Lung (tissue), 12 donors: ENCODE data around the gene CYP2A7. TPM values are rescaled to one million over a fixed set of nuclear protein-coding genes. Genes with fewer than 3 reads are reported as not detected.
"Not testable (repeated sequence)": the region's sequence is repeated elsewhere in the genome, so short reads cannot be mapped to it uniquely, and the experiment has no call there.

ENCODE experiments used
- ATAC-seq: fragments of 200-7000 bp; cut with Tn5 transposase; one replicate; pipeline ENCODE4 v1.9.1; 2020; ENCODE audit warnings: moderate number of reproducible peaks; ENCODE audit not compliant: insufficient read depth, low FRiP score
- DNase-seq, 3 donors: peaks; one replicate each; pipeline ENCODE4 v3.0.0-alpha.2; 2013 to 2017
- H3K27ac ChIP-seq, 2 donors: one replicate each; pipeline ENCODE4 v1.5.1; 2013; ENCODE audit warnings: mild to moderate bottlenecking in 2 of 2, moderate library complexity in 2 of 2, control low read depth in 1 of 2, inconsistent platforms in 1 of 2, low read depth in 1 of 2, low read length in 1 of 2
- H3K27me3 ChIP-seq, 3 donors: one replicate each; pipeline ENCODE4 v1.5.1; 2013; ENCODE audit warnings: low read length in 2 of 3; ENCODE audit not compliant: control insufficient read depth in 3 of 3, insufficient read depth in 3 of 3
- H3K36me3 ChIP-seq, 4 donors: one replicate each; pipeline ENCODE4 v1.5.1; 2013; ENCODE audit warnings: low read length in 4 of 4, mild to moderate bottlenecking in 1 of 4, moderate library complexity in 1 of 4; ENCODE audit not compliant: control insufficient read depth in 4 of 4, insufficient read depth in 4 of 4
- H3K4me1 ChIP-seq, 5 donors: one replicate each; pipeline ENCODE4 v1.5.1; 2013; ENCODE audit warnings: low read length in 5 of 5, mild to moderate bottlenecking in 2 of 5, moderate library complexity in 1 of 5; ENCODE audit not compliant: control insufficient read depth in 5 of 5, insufficient read depth in 5 of 5
- H3K4me3 ChIP-seq: one replicate; pipeline ENCODE4 v1.5.1; 2013; ENCODE audit warnings: mild to moderate bottlenecking, control low read depth, moderate library complexity
- H3K9ac ChIP-seq, 2 donors: one replicate each; pipeline ENCODE4 v1.5.1; 2013; ENCODE audit warnings: low read length in 2 of 2, control low read depth in 1 of 2; ENCODE audit not compliant: insufficient read depth in 1 of 2
- H3K9me3 ChIP-seq, 4 donors: one replicate each; pipeline ENCODE4 v1.5.1; 2013; ENCODE audit warnings: low read length in 3 of 4, mild to moderate bottlenecking in 1 of 4, moderate library complexity in 1 of 4; ENCODE audit not compliant: control insufficient read depth in 4 of 4, insufficient read depth in 3 of 4
- WGBS, 2 donors: extraction: QIAGEN DNeasy Blood & Tissue Kit; methylation state at CpG; one replicate each; pipeline ENCODE4 v1.1.7; 2013; 5-methylcytosine and 5-hydroxymethylcytosine counted together
- polyA plus RNA-seq, 2 donors: library from polyadenylated mRNA; stranded (reverse); fragments of 200-250 nt; gene quantifications; one replicate each; pipeline ENCODE4 v1.2.1, GENCODE V29; 2013
- total RNA-seq, 2 donors: library from RNA; depleted of rRNA in 1 of 2; stranded (reverse); fragments of >200 nt in 1 of 2; gene quantifications; one replicate each; pipeline ENCODE4 v1.2.1, GENCODE V29; 2014 to 2021
- TF ChIP-seq, protein P1 (sequence below): IDR thresholded peaks from 2 replicates; pipeline ENCODE4 v1.5.1; 2012; ENCODE audit warnings: mild to moderate bottlenecking; ENCODE audit errors: control extremely low read depth, extremely low read depth
- donor health status: control.
- donor health status: control.
- donor health status: Bipolar disorder and iron deficiency.
- donor health status: healthy.
- donor health status: DM: yes; HTN: yes; CAD: no.

The CYP2A7 gene
- total and polyA plus RNA-seq, 4 donors, result 0.11 to 1.6 (median 0.14) TPM; not detected in 1

DNA sequence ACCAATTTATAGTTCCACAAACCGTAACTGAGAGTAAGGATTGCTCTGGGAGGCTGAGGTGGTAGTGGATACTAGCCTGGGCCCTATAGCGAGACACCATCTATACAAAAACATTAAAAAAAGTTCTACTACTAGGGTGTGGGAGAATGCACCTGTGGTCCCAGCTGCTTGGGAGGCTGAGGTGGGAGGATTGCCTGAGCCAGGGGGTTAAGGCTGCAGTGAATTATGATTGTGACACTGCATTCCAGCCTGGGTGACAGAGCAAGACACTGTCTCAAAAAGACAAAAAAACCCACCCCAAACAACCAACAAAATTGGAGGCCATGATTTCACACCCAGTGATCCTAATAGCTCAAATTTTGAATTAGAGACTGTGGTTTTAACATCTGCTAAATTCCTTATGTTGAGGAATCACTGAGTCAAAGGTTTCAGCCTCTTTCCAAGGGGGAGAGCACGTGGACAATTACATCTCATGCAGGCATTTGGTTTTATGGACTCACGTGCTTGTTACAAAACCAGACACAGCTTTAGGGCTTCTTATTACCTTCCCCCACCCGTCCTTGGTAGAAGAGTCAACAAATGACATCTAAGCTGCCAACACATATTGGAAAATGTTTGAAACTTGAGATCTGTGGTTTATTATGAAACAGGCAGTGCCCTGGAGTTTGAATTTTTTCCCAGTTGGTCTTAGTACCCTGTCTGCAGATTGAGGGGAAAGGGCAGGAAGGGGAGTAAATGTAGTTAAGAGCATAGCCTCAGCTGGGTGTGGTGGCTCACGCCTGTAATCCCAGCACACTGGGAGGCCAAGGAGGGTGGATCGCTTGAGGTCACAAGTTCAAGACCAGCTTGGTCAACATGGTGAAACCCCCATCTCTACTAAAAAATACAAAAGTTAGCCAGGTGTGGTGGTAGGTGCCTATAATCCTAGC lies 50.3 kb downstream of the CYP2A7 start:
- Histone ChIP-seq H3K27ac (no peak overlapping the region), H3K9ac (no peak overlapping the region), H3K27me3 (no peaks in the 10 kb centered on the region), H3K9me3 (no peaks in the 10 kb centered on the region), H3K4me3 (no peak overlapping the region), H3K36me3 (peaks cover 0 to 5% (median 1%) of the 10 kb centered on the region in 4 donors), H3K4me1 (peaks cover 0 to 2% (median 0%) of the 10 kb centered on the region in 5 donors)
- TF ChIP-seq, protein P1, sequence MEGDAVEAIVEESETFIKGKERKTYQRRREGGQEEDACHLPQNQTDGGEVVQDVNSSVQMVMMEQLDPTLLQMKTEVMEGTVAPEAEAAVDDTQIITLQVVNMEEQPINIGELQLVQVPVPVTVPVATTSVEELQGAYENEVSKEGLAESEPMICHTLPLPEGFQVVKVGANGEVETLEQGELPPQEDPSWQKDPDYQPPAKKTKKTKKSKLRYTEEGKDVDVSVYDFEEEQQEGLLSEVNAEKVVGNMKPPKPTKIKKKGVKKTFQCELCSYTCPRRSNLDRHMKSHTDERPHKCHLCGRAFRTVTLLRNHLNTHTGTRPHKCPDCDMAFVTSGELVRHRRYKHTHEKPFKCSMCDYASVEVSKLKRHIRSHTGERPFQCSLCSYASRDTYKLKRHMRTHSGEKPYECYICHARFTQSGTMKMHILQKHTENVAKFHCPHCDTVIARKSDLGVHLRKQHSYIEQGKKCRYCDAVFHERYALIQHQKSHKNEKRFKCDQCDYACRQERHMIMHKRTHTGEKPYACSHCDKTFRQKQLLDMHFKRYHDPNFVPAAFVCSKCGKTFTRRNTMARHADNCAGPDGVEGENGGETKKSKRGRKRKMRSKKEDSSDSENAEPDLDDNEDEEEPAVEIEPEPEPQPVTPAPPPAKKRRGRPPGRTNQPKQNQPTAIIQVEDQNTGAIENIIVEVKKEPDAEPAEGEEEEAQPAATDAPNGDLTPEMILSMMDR, result no peak
- peak in 2 of 3 donors; percentile 39 to 68 for DNase-seq
- WGBS, 2 donors, result 54 to 55% methylated on average over 7 of the region's 7 CpGs
- ATAC-seq, result peak; percentile 19

DNA sequence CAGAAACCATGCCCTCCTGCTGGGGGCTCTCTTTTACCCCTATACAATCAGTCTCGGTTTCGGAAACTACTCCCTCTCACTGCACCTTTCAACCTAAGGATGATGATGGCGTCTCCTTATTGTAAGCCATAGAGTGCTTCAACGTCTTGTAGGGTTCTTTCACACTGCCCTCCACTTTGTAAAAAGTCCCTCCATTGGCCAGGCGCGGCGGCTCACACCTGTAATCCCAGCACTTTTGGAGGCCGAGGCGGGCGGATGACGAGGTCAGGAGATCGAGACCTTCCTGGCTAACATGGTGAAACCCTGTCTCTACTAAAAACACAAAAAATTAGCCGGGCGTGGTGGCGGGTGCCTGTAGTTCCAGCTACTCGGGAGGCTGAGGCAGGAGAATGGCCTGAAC lies 51.3 kb downstream of the CYP2A7 start:
- not testable (repeated sequence) for H3K9ac ChIP-seq, H3K9me3 ChIP-seq, ATAC-seq, H3K27me3 ChIP-seq, H3K27ac ChIP-seq, H3K36me3 ChIP-seq, H3K4me1 ChIP-seq, H3K4me3 ChIP-seq, DNase-seq
- WGBS, 2 donors, result 95 to 96% methylated on average over 16 of the region's 16 CpGs

DNA sequence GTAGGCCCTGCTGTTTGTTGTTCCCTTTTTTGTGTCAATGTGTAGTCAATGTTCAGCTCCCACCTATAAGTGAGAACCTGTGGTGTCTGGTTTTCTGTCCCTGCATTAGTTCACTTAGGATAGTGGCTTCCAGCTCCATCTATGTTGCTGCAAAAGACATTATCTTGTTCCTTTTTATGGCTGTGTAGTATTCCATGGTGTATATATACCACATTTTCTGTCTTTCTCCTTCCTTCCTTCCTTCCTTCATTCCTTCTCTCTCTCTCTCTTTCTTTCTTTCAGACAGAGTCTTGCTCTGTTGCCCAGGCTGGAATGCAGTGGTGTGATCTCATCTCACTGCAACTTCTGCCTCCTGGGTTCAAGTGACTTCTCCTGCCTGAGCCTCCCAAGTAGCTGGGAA lies 52.8 kb downstream of the CYP2A7 start:
- peaks cover 0 to 6% (median 0%) of the 10 kb centered on the region in 5 donors for H3K4me1 ChIP-seq
- no peaks in the 10 kb centered on the region for H3K27me3 ChIP-seq
- ATAC-seq (no peak), DNase-seq (no peak)
- no peak overlapping the region for H3K9ac ChIP-seq
- H3K9me3 ChIP-seq, result no peaks in the 10 kb centered on the region
- TF ChIP-seq, protein P1, result no peak
- peaks cover 0 to 5% (median 1%) of the 10 kb centered on the region in 4 donors for H3K36me3 ChIP-seq
- H3K4me3 ChIP-seq, result no peak overlapping the region
- no peak overlapping the region for H3K27ac ChIP-seq

DNA sequence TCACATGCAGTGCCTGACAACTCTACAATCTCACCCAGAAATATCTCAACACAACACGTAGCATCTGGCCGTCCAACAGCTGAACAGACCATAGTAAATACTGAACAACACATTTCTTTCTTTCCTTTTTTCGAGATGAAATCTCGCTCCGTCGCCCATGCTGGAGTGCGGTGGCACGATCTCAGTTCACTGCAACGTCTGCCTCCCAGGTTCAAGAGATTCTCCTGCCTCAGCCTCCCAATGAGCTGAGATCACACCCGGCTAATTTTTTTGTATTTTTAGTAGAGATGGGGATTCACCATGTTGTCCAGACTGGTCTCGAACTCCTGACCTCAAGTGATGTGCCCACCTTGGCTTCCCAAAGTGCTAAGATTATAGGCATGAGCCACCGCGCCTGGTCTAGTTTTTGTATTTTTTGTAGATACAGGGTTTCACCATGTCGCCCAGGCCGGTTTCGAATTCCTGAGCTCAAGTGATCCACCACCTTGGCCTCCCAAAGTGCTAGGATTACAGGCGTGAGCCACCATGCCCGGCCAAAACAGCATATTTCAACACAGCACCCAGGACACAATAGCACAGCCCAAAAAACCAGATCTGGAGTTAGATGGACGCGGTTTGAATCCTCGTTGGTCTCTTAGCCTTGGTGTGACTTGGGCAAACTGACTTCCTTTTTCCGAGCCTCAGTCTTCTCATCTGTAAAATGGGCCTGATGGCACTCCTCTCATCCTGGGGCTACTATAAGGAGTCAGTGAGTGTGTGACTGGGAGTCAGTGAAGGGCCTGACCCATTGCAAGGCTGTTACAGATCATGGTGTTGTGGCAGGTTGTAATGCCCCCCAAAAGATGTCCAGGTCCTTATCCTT lies 54.4 kb downstream of the CYP2A7 start:
- Histone ChIP-seq H3K27ac (no peak overlapping the region), H3K4me3 (no peak overlapping the region), H3K36me3 (peaks cover 0 to 5% (median 1%) of the 10 kb centered on the region in 4 donors), H3K4me1 (peaks cover 0 to 10% (median 2%) of the 10 kb centered on the region in 5 donors), H3K9ac (no peak overlapping the region), H3K9me3 (no peaks in the 10 kb centered on the region), H3K27me3 (no peaks in the 10 kb centered on the region)
- TF ChIP-seq, protein P1, result no peak
- no peak for ATAC-seq
- 94 to 96% methylated on average over 22 of the region's 22 CpGs for WGBS, 2 donors
- DNase-seq, result no peak

DNA sequence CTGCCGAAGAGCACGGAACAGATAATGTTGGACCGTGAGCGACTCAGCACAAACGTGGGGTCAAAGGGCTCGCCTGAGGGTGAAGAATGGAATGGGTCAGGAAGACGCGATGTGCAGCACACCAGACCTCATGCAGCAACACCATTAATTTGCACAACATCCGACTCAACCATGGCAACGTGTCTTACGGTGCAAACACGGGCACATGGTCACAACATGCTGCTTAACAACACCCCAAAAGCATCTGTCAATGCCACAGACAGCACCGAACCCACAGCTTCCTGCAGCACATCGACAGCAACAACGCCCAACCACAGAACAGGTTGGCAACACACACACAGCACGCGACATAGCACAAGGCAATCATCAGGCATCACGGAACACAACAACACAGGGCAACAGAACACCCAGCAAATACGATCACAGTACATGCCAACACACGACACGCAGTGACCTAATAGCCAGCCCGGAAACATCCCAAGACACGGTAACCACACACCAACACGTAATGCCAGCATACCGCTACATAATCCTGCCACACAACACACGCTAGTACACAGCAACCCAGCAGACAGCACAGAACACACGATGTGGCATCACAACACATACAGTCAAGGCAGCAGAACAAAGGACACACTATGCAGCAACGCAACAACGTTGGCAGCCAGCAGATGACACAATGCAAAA lies 55.2 kb downstream of the CYP2A7 start:
- H3K27ac ChIP-seq, H3K4me3 ChIP-seq, H3K9ac ChIP-seq, H3K27me3 ChIP-seq, H3K9me3 ChIP-seq, DNase-seq, H3K36me3 ChIP-seq, ATAC-seq: not testable (repeated sequence)
- 61 to 75% methylated on average over 29 of the region's 29 CpGs for WGBS, 2 donors
- H3K4me1 ChIP-seq, result peaks cover 0 to 11% (median 2%) of the 10 kb centered on the region in 5 donors
